H1 (cell line): Measurements from ENCODE around the gene PCED1B.

Experiments
- BRCA1 ChIP-seq: IDR thresholded peaks from 2 replicates; pipeline ENCODE4 v1.6.1; 2012; ENCODE audit warnings: low read depth, low read length, improper control_type of control experiment
- CHD1 ChIP-seq: IDR thresholded peaks from 2 replicates; pipeline ENCODE4 v1.6.1; 2012; ENCODE audit warnings: low read depth, low read length, improper control_type of control experiment
- EP300 ChIP-seq, 2 experiments: IDR thresholded peaks; 1 replicate in 1 of 2; 2 replicates in 1 of 2; pipeline ENCODE4 v1.6.1; 2011 to 2012; ENCODE audit warnings: low read depth in 2 of 2, low read length in 2 of 2, mild to moderate bottlenecking in 2 of 2, borderline replicate concordance in 1 of 2, inconsistent platforms in 1 of 2, moderate library complexity in 1 of 2
- KDM1A ChIP-seq: fragments of 200-600, 300-600 bp; sonication (generic); IDR thresholded peaks from 2 replicates; pipeline ENCODE4 v1.7.1; 2016; ENCODE audit warnings: mild to moderate bottlenecking, low read length, borderline replicate concordance
- KDM5A ChIP-seq: fragments of 200-600 bp; IDR thresholded peaks from 2 replicates; pipeline ENCODE4 v1.7.1; 2012; ENCODE audit warnings: mild to moderate bottlenecking, low read length, inconsistent platforms, mixed read lengths
- MAX ChIP-seq: IDR thresholded peaks from 2 replicates; pipeline ENCODE4 v1.6.1; 2012; ENCODE audit warnings: inconsistent platforms
- POLR2A ChIP-seq, 2 experiments: IDR thresholded peaks; 1 replicate in 1 of 2; 2 replicates in 1 of 2; pipeline ENCODE4 v1.6.1; 2011; ENCODE audit warnings: low read depth in 2 of 2, low read length in 2 of 2, mild to moderate bottlenecking in 2 of 2; ENCODE audit errors: control extremely low read depth in 1 of 2
- POLR2AphosphoS5 ChIP-seq: IDR thresholded peaks from 2 replicates; pipeline ENCODE4 v1.6.1; 2011; ENCODE audit warnings: low read depth, low read length
- SIX5 ChIP-seq: IDR thresholded peaks from 2 replicates; pipeline ENCODE4 v1.6.1; 2011; ENCODE audit warnings: mild to moderate bottlenecking, low read depth, low read length
- YY1 ChIP-seq: IDR thresholded peaks from 2 replicates; pipeline ENCODE4 v1.6.1; 2011; ENCODE audit warnings: low read depth, mild to moderate bottlenecking, low read length
- TF ChIP-seq, protein P1 (sequence below), 3 experiments: IDR thresholded peaks; 1 replicate in 2 of 3; 2 replicates in 1 of 3; pipeline versions ENCODE4 v1.5.1 to v1.6.1; 2011; ENCODE audit warnings: low read length in 3 of 3, mild to moderate bottlenecking in 3 of 3, inconsistent platforms in 2 of 3, low read depth in 1 of 3, moderate library complexity in 1 of 3; ENCODE audit not compliant: insufficient read depth in 1 of 3; ENCODE audit errors: control extremely low read depth in 1 of 3
- TF ChIP-seq, protein P2 (sequence below): fragments of 300-600 bp; sonication (generic); IDR thresholded peaks from 2 replicates; pipeline ENCODE4 v1.7.1; 2012; ENCODE audit warnings: low read length, moderate library complexity, mild to moderate bottlenecking, inconsistent platforms; ENCODE audit not compliant: insufficient replicate concordance

DNA sequence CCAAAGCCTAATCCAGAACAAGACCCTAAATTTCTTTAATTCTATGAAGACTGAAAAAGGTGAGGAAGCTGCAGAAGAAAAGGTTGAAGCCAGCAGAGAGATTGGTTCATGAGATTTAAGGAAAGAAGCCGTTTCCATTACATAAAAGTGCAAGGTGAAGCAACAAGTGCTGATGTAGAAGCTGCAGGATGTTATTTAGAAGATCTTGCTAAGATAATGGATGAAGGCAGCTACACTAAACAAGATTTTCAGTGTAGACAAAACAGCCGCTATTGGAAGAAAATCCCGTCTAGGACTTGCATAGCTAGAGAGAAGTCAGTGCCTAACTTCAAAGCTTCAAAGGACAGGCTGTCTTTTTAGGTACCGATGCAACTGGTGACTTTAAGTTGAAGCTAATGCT, 65.8 kb downstream of the PCED1B start:
- TF ChIP-seq POLR2AphosphoS5 (no peak), YY1 (no peak), KDM5A (no peak), KDM1A (no peak), MAX (no peak), CHD1 (no peak), BRCA1 (no peak), POLR2A (IDR thresholded peaks at IDR 0.05; ENCODE audit: control extremely low read depth in 1 of 2, low read depth in 2 of 2, low read length in 2 of 2) (no peak), SIX5 (no peak), EP300 (IDR thresholded peaks at IDR 0.05; ENCODE audit: borderline replicate concordance in 1 of 2, low read depth in 2 of 2, low read length in 2 of 2) (no peak)
- TF ChIP-seq, protein P1, sequence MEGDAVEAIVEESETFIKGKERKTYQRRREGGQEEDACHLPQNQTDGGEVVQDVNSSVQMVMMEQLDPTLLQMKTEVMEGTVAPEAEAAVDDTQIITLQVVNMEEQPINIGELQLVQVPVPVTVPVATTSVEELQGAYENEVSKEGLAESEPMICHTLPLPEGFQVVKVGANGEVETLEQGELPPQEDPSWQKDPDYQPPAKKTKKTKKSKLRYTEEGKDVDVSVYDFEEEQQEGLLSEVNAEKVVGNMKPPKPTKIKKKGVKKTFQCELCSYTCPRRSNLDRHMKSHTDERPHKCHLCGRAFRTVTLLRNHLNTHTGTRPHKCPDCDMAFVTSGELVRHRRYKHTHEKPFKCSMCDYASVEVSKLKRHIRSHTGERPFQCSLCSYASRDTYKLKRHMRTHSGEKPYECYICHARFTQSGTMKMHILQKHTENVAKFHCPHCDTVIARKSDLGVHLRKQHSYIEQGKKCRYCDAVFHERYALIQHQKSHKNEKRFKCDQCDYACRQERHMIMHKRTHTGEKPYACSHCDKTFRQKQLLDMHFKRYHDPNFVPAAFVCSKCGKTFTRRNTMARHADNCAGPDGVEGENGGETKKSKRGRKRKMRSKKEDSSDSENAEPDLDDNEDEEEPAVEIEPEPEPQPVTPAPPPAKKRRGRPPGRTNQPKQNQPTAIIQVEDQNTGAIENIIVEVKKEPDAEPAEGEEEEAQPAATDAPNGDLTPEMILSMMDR (IDR thresholded peaks at IDR 0.05; ENCODE audit: control extremely low read depth in 1 of 3, insufficient read depth in 1 of 3, low read depth in 1 of 3, low read length in 3 of 3), result no peak
- TF ChIP-seq, protein P2, sequence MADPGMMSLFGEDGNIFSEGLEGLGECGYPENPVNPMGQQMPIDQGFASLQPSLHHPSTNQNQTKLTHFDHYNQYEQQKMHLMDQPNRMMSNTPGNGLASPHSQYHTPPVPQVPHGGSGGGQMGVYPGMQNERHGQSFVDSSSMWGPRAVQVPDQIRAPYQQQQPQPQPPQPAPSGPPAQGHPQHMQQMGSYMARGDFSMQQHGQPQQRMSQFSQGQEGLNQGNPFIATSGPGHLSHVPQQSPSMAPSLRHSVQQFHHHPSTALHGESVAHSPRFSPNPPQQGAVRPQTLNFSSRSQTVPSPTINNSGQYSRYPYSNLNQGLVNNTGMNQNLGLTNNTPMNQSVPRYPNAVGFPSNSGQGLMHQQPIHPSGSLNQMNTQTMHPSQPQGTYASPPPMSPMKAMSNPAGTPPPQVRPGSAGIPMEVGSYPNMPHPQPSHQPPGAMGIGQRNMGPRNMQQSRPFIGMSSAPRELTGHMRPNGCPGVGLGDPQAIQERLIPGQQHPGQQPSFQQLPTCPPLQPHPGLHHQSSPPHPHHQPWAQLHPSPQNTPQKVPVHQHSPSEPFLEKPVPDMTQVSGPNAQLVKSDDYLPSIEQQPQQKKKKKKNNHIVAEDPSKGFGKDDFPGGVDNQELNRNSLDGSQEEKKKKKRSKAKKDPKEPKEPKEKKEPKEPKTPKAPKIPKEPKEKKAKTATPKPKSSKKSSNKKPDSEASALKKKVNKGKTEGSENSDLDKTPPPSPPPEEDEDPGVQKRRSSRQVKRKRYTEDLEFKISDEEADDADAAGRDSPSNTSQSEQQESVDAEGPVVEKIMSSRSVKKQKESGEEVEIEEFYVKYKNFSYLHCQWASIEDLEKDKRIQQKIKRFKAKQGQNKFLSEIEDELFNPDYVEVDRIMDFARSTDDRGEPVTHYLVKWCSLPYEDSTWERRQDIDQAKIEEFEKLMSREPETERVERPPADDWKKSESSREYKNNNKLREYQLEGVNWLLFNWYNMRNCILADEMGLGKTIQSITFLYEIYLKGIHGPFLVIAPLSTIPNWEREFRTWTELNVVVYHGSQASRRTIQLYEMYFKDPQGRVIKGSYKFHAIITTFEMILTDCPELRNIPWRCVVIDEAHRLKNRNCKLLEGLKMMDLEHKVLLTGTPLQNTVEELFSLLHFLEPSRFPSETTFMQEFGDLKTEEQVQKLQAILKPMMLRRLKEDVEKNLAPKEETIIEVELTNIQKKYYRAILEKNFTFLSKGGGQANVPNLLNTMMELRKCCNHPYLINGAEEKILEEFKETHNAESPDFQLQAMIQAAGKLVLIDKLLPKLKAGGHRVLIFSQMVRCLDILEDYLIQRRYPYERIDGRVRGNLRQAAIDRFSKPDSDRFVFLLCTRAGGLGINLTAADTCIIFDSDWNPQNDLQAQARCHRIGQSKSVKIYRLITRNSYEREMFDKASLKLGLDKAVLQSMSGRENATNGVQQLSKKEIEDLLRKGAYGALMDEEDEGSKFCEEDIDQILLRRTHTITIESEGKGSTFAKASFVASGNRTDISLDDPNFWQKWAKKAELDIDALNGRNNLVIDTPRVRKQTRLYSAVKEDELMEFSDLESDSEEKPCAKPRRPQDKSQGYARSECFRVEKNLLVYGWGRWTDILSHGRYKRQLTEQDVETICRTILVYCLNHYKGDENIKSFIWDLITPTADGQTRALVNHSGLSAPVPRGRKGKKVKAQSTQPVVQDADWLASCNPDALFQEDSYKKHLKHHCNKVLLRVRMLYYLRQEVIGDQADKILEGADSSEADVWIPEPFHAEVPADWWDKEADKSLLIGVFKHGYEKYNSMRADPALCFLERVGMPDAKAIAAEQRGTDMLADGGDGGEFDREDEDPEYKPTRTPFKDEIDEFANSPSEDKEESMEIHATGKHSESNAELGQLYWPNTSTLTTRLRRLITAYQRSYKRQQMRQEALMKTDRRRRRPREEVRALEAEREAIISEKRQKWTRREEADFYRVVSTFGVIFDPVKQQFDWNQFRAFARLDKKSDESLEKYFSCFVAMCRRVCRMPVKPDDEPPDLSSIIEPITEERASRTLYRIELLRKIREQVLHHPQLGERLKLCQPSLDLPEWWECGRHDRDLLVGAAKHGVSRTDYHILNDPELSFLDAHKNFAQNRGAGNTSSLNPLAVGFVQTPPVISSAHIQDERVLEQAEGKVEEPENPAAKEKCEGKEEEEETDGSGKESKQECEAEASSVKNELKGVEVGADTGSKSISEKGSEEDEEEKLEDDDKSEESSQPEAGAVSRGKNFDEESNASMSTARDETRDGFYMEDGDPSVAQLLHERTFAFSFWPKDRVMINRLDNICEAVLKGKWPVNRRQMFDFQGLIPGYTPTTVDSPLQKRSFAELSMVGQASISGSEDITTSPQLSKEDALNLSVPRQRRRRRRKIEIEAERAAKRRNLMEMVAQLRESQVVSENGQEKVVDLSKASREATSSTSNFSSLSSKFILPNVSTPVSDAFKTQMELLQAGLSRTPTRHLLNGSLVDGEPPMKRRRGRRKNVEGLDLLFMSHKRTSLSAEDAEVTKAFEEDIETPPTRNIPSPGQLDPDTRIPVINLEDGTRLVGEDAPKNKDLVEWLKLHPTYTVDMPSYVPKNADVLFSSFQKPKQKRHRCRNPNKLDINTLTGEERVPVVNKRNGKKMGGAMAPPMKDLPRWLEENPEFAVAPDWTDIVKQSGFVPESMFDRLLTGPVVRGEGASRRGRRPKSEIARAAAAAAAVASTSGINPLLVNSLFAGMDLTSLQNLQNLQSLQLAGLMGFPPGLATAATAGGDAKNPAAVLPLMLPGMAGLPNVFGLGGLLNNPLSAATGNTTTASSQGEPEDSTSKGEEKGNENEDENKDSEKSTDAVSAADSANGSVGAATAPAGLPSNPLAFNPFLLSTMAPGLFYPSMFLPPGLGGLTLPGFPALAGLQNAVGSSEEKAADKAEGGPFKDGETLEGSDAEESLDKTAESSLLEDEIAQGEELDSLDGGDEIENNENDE, result no peak
